ENCODE data around the gene PNKD. TPM values are rescaled to one million over a fixed set of nuclear protein-coding genes. Genes with fewer than 3 reads are reported as not detected.

Gene PNKD
- total and polyA plus RNA-seq, 9 donors, result 23.3 to 74.5 (median 48.1) TPM

Small RNA genes within 50 kb of the gene (microRNA-seq; reads per million reads assigned to microRNA genes)
- gene MIR6513, result 3.0 to 4.4 (median 3.8) reads per million in 3 donors
- 0 to 0.75 (median 0.36) reads per million in 3 donors for gene MIR6810

Small RNA genes within 50 kb of the gene (small RNA-seq; reads per million reads assigned to genes)
- gene MIR6810, result 0.15 reads per million

Other genes with a start within 250 kb of the PNKD start
- under 1 TPM in 3 of 7 donors, not detected in 4; 0.11 to 0.97 (median 0.62) TPM for gene RUFY4, start 201.3 kb upstream of the PNKD start, total RNA-seq
- under 1 TPM; 0.10 to 0.57 TPM for gene RUFY4, start 201.3 kb upstream of the PNKD start, polyA plus RNA-seq
- gene CXCR2, start 144.5 kb upstream of the PNKD start, total RNA-seq, result under 1 TPM in 5 of 7 donors, not detected in 2; 0.12 to 0.35 (median 0.33) TPM
- gene CXCR2, start 144.5 kb upstream of the PNKD start, polyA plus RNA-seq, result 1 to 10 TPM in 1 of 2 donors, under 1 TPM in 1; 0.08 to 3.0 TPM
- under 1 TPM in 4 of 7 donors, not detected in 3; 0.10 to 0.43 (median 0.32) TPM for gene CXCR1, start 103.6 kb upstream of the PNKD start, total RNA-seq
- 1 to 10 TPM in 1 of 2 donors, under 1 TPM in 1; 0.04 to 1.4 TPM for gene CXCR1, start 103.6 kb upstream of the PNKD start, polyA plus RNA-seq
- 100 to 1,000 TPM; 135 to 229 (median 166) TPM for gene ARPC2, start 53.3 kb upstream of the PNKD start, total RNA-seq
- 100 to 1,000 TPM; 170 to 357 TPM for gene ARPC2, start 53.3 kb upstream of the PNKD start, polyA plus RNA-seq
- 1 to 10 TPM in 5 of 7 donors, under 1 TPM in 2; 0.38 to 3.8 (median 2.1) TPM for gene GPBAR1, start 9.5 kb upstream of the PNKD start, total RNA-seq
- 1 to 10 TPM in 1 of 2 donors, under 1 TPM in 1; 0.28 to 2.8 TPM for gene GPBAR1, start 9.5 kb upstream of the PNKD start, polyA plus RNA-seq
- gene AAMP, start 382 bp upstream of the PNKD start, total RNA-seq, result 100 to 1,000 TPM in 5 of 7 donors, 10 to 100 TPM in 2; 86.5 to 123 (median 106) TPM
- gene AAMP, start 382 bp upstream of the PNKD start, polyA plus RNA-seq, result 100 to 1,000 TPM in 1 of 2 donors, 10 to 100 TPM in 1; 71.1 to 144 TPM
- 100 to 1,000 TPM in 6 of 7 donors, 10 to 100 TPM in 1; 80.6 to 137 (median 114) TPM for gene TMBIM1, start 22.0 kb downstream of the PNKD start, total RNA-seq
- 100 to 1,000 TPM; 106 to 259 TPM for gene TMBIM1, start 22.0 kb downstream of the PNKD start, polyA plus RNA-seq
- 1 to 10 TPM in 5 of 7 donors, not detected in 2; 1.2 to 9.4 (median 1.4) TPM for gene CATIP, start 86.3 kb downstream of the PNKD start, total RNA-seq
- gene CATIP, start 86.3 kb downstream of the PNKD start, polyA plus RNA-seq, result under 1 TPM in 1 of 2 donors, not detected in 1; 0.12 TPM
- 10 to 100 TPM in 3 of 7 donors, 1 to 10 TPM in 4; 1.0 to 28.9 (median 8.7) TPM for gene SLC11A1, start 111.8 kb downstream of the PNKD start, total RNA-seq
- 1 to 10 TPM in 1 of 2 donors, under 1 TPM in 1; 0.83 to 3.0 TPM for gene SLC11A1, start 111.8 kb downstream of the PNKD start, polyA plus RNA-seq
- 100 to 1,000 TPM in 5 of 7 donors, 10 to 100 TPM in 2; 68.8 to 211 (median 159) TPM for gene CTDSP1, start 129.3 kb downstream of the PNKD start, total RNA-seq
- gene CTDSP1, start 129.3 kb downstream of the PNKD start, polyA plus RNA-seq, result 100 to 1,000 TPM in 1 of 2 donors, 10 to 100 TPM in 1; 38.6 to 135 TPM
- gene VIL1, start 148.6 kb downstream of the PNKD start, total RNA-seq, result 1 to 10 TPM in 1 of 7 donors, under 1 TPM in 1, not detected in 5; 0.38 to 1.3 TPM
- gene VIL1, start 148.6 kb downstream of the PNKD start, polyA plus RNA-seq, result under 1 TPM in 1 of 2 donors, not detected in 1; 0.05 TPM